ENCODE results near the gene MOSPD3. TPM values are rescaled to one million over a fixed set of nuclear protein-coding genes. Genes with fewer than 3 reads are reported as not detected.

MOSPD3 gene
- total and polyA plus RNA-seq, 2 of the 13 experiments (the other 11 are each of a cell fraction or from before 2014, with no cell fraction given), result 7.6 to 8.8 TPM

GRCh38 chr7:100568896-100569844 is 43.2 kb upstream of the MOSPD3 start (continued):
- peak; percentile 31; the same call in 1 of the 2 replicates for TF ChIP-seq THRA (CRISPR knock-in tag; IDR thresholded peaks at IDR 0.05; ENCODE audit: borderline replicate concordance)
- TF ChIP-seq ATF7 (IDR thresholded peaks at IDR 0.05), result no peak
- peak; percentile 50; the same call in 1 of the 2 replicates for TF ChIP-seq ATF7 (CRISPR knock-in tag; IDR thresholded peaks at IDR 0.05)
- TF ChIP-seq HNF1A (IDR thresholded peaks at IDR 0.05; ENCODE audit: low read depth), result 0 out of 2 replicates have a peak, but pooled peaks have one; percentile 53
- 0 out of 2 replicates have a peak, but pooled peaks have one; percentile 32 for TF ChIP-seq HNF1A (CRISPR knock-in tag; IDR thresholded peaks at IDR 0.05; ENCODE audit: borderline replicate concordance)
- peak; percentile 63; the same call in 1 of the 2 replicates for TF ChIP-seq DR1 (CRISPR knock-in tag; IDR thresholded peaks at IDR 0.05)
- no peak for TF ChIP-seq ZNF547 (CRISPR knock-in tag; IDR thresholded peaks at IDR 0.05)
